Lower leg skin (tissue), 4 donors: ENCODE measurements around the gene KCNE3. TPM values are rescaled to one million over a fixed set of nuclear protein-coding genes. Genes with fewer than 3 reads are reported as not detected.
A peak's percentile ranks its signal among the peaks of the same experiment; 100 is the strongest.

ENCODE experiments used
- DNase-seq, 2 donors: peaks; one replicate each; pipeline ENCODE4 v3.0.0-alpha.2; 2019; ENCODE audit warnings: low spot score in 2 of 2
- H3K4me3 ChIP-seq: fragments of 200-600 bp; sonication (generic); 2 replicates; pipeline ENCODE4 v1.5.1; 2017; ENCODE audit warnings: mild to moderate bottlenecking, low read depth; ENCODE audit not compliant: poor library complexity, severe bottlenecking
- POLR2A ChIP-seq, 2 donors: fragments of 450-650 bp; IDR thresholded peaks; one replicate each; pipeline ENCODE4 v1.6.1; 2016 to 2017; ENCODE audit warnings: antibody characterized with exemption in 2 of 2, mild to moderate bottlenecking in 1 of 2, moderate library complexity in 1 of 2
- WGBS, 2 donors: methylation state at CpG; one replicate each; pipeline ENCODE4 v1.1.5; 2018; 5-methylcytosine and 5-hydroxymethylcytosine counted together
- intact Hi-C: fragments of 100-400 bp; cut with DNase I; formaldehyde crosslinking; loops from one replicate; pipeline ENCODE4 v1.15.0; 2023; ENCODE audit warnings: low total_unique reads
- total RNA-seq, 4 donors: library from RNA; depleted of rRNA; stranded (reverse); fragments of >200 nt; gene quantifications; one replicate each; pipeline ENCODE4 v1.1.0, GENCODE V29; 2016
- TF ChIP-seq, protein P1 (sequence below), 3 donors: fragments of 450-650 bp; IDR thresholded peaks; one replicate each; pipeline ENCODE4 v1.5.1; 2016; ENCODE audit warnings: antibody characterized with exemption in 3 of 3, mild to moderate bottlenecking in 3 of 3, moderate library complexity in 2 of 3

KCNE3 gene
- total RNA-seq, 4 donors from 2014 or later: 0.08 to 2.0 (median 1.9) TPM; not detected in 1

DNA sequence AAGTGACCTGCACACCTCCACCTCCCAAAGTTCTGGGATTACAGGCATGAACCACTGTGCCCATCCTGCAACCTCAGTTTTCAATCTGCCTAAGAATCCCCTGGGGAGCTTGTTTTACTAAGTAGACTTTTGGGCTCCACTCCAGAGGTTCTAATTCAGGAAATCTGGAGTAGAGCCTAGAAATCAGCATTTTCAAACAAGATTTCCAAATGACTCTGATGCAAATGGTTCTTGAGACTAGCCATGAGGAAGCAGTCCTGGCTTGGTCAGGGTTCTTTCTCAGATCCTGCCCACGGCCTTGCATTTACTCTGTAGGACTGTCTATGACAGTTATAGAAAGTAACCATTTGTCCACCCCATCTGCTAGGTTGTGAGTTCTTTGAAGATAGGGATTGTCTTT is 1.6 kb upstream of the KCNE3 start:
- 70 to 85% methylated on average over 1 of the region's 1 CpG for WGBS, 2 donors
- intact Hi-C loops: no loop called here
- no peak overlapping the region for H3K4me3 ChIP-seq
- no peak for TF ChIP-seq POLR2A (IDR thresholded peaks at IDR 0.05)
- peak in 1 of 2 donors; percentile 13 for DNase-seq

DNA sequence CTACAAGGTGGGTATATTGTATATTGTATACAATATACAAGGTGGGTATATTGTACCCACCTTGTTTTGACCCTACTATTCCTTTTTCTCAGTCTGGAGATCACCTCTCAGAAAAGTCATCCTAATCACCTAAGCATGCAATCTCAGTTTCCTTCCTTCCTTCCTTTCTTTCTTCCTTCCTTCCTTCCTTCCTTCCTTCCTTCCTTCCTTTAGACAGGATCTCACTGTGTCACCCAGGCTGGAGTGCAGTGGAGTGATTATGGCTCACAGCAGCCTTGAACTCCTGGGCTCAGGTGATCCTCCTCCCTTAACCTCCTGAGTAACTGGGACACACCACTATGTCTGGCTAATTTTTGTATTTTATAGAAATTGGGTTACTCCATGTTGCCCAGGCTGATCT is 1.2 kb upstream of the KCNE3 start:
- intact Hi-C loops: no loop called here
- no peak overlapping the region for H3K4me3 ChIP-seq
- peak in 1 of 2 donors; percentile 13 for DNase-seq
- no peak for TF ChIP-seq POLR2A (IDR thresholded peaks at IDR 0.05)
- TF ChIP-seq, protein P1, sequence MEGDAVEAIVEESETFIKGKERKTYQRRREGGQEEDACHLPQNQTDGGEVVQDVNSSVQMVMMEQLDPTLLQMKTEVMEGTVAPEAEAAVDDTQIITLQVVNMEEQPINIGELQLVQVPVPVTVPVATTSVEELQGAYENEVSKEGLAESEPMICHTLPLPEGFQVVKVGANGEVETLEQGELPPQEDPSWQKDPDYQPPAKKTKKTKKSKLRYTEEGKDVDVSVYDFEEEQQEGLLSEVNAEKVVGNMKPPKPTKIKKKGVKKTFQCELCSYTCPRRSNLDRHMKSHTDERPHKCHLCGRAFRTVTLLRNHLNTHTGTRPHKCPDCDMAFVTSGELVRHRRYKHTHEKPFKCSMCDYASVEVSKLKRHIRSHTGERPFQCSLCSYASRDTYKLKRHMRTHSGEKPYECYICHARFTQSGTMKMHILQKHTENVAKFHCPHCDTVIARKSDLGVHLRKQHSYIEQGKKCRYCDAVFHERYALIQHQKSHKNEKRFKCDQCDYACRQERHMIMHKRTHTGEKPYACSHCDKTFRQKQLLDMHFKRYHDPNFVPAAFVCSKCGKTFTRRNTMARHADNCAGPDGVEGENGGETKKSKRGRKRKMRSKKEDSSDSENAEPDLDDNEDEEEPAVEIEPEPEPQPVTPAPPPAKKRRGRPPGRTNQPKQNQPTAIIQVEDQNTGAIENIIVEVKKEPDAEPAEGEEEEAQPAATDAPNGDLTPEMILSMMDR (IDR thresholded peaks at IDR 0.05): no peak

DNA sequence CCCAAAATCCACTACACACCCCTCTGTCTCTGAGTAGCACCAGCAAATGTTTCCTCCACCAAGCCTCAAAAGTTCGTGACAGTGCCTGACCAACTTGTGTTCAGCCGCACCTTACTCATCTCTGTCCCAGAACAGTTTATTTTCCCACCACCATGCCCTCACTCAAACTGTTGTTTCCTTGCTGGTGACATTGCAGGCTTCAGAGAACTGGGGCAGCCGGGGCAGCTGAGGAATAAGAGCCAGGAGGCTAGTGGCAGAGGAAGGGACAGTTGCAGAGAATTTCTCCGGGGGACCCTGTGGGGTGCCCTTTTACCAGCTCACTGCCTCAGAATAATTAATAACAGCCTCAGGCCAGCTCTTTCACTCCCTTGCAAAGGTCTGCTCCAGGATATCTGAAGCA is 709 bp upstream of the KCNE3 start:
- no peak overlapping the region for H3K4me3 ChIP-seq
- DNase-seq: peak in 1 of 2 donors; percentile 68
- TF ChIP-seq POLR2A (IDR thresholded peaks at IDR 0.05): no peak
- TF ChIP-seq, protein P1 (IDR thresholded peaks at IDR 0.05): no peak
- 75 to 90% methylated on average over 4 of the region's 4 CpGs for WGBS, 2 donors
- intact Hi-C loops: no loop called here

DNA sequence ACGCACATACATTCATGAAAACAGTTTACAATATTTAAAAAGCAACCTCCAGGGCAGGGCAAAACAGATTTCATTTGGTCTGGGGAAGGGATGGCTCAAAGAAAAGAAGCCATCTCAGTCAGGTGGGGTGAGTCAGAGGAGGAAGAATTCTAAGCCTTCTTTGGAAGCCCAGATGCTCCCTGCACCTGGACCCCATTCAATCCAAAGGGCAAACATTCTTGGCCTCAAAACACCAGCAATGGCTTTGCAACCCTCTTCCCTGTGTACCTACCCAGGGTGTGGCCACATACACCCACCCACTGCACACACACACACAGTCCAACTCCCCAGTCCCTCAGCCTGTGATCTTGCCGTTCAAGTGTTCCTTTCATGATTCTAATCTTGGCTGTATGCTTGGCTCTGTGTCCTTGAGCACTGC is 2.0 kb downstream of the KCNE3 start:
- 56 to 58% methylated on average over 2 of the region's 2 CpGs for WGBS, 2 donors
- TF ChIP-seq POLR2A (IDR thresholded peaks at IDR 0.05): no peak
- TF ChIP-seq, protein P1 (IDR thresholded peaks at IDR 0.05): no peak
- intact Hi-C loops: no loop called here

DNA sequence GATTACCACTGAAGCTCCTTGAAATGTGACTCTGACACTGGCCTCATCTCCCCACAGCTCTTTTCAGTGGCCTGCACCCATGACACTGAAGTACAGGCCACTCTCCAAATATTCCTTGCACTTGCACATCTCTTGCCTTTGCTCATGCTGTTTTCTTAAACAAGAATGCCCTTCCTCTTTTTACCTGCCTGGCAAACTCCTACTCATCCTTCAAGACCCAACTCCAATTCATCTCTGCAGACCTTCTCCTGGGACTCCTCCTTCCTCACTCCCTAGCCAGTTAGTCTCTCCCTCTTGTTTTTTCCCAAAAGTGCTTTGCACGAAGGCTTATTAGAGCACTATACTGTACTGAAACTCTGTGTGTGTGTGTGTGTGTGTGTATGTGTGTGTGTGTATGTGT is 2.6 kb downstream of the KCNE3 start:
- DNase-seq: no peak
- intact Hi-C loops: loop anchor here (5.0 kb wide), 1 partner anchor 103 kb away; no protein-coding TSS in a partner anchor
- H3K4me3 ChIP-seq: no peak overlapping the region
- 89 to 100% methylated on average over 1 of the region's 1 CpG for WGBS, 2 donors
- no peak for TF ChIP-seq POLR2A (IDR thresholded peaks at IDR 0.05)
- TF ChIP-seq, protein P1 (IDR thresholded peaks at IDR 0.05): no peak

More for the DNA sequence above, 2.0 kb downstream of the KCNE3 start:
- no peak overlapping the region for H3K4me3 ChIP-seq
- peak in 1 of 2 donors; percentile 39 for DNase-seq

DNA sequence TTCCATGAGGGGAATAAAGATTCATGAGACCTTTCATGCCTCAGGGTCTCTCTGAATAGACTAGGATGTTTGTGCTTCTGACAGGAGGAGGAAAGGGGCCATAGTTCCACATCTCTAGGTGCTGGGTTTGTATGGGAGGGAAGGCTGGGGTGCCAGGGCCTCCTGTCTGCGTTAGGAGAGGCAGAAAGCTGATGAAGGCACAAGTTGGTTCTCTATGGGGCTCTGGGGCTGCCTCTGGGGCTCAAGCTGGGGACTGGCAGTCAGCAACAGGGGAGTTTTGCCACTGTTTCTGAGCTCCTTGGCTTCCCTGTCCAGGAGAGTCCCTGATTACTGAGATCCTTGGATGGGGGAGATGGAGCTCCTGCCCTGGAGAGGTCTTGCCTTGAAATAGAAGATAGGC is 4.1 kb downstream of the KCNE3 start:
- H3K4me3 ChIP-seq: no peak overlapping the region
- TF ChIP-seq, protein P1 (IDR thresholded peaks at IDR 0.05): no peak
- 81 to 89% methylated on average over 1 of the region's 1 CpG for WGBS, 2 donors
- intact Hi-C loops: loop anchor here (5.0 kb wide), 1 partner anchor 104 kb away; no protein-coding TSS in a partner anchor
- DNase-seq: peak in 1 of 2 donors; percentile 62
